ENCODE measurements around the gene AMOTL1. TPM values are rescaled to one million over a fixed set of nuclear protein-coding genes. Genes with fewer than 3 reads are reported as not detected.
A peak's percentile ranks its signal among the peaks of the same experiment; 100 is the strongest.

Gene AMOTL1
- total RNA-seq, 1 donor from 2014 or later = 4.8 TPM

DNA sequence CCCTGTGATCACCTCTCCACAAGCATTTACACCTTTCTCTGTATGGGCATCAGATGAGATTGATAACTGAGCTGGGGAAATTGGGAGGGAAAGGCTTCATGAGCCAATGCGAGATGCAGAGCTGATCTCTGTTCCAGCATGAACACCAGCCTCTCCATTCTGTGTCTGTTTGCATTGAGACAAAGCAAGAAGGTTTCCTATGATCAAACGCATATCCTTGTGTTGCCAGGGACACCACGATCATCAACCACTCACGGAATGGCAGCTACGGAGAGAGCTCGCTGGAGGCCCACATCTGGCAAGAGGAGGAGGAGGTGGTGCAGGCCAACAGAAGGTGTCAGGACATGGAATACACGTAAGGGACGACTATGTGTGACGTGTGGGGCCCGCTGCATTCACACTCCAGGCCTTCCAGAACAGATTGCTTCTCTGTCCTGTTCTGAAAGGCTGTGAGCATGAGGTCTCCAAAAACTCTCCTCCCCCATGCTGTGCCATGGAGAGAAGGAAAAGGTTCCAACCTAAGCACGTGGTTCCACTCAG, 96.4 kb downstream of the AMOTL1 start:
- no peak for DNase-seq (ENCODE audit: low spot score)
- no peaks in the 10 kb centered on the region for H3K9me3 Mint-ChIP-seq
- H3K27ac Mint-ChIP-seq = no peak overlapping the region
- H3K27me3 Mint-ChIP-seq (ENCODE audit: low read depth) = no peaks in the 10 kb centered on the region
- peaks cover 5% of the 10 kb centered on the region for H3K4me1 Mint-ChIP-seq (ENCODE audit: low read depth)
- H3K36me3 Mint-ChIP-seq (ENCODE audit: low read depth) = no peaks in the 10 kb centered on the region
- intact Hi-C loops (cut with micrococcal nuclease) = no loop called here
- no peak overlapping the region for H3K4me3 Mint-ChIP-seq (ENCODE audit: low read depth)

DNA sequence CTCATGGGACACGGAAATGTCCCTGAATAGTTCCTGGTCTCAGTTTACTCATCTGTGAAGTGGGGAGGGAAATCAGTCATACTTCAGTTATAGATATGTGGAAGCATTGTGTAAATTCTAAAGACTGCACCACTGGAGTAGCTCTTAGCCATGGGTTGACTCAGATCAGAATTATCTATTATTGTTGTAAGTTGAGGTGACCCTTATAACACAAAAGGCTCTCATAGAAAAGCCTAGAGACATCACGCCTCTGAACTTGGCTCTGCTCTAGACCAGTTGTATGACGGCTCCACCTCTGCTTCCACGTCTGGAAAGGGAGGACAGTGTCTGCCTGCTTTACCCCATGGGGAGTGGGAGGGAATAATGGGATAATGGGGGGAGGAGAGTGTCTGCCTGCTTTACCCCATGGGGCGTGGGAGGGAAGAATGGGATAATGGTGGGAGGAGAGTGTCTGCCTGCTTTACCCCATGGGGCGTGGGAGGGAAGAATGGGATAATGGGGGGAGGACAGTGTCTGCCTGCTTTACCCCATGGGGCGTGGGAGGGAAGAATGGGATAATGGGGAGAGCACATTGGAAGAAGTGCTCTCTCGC, 98.2 kb downstream of the AMOTL1 start:
- H3K36me3 Mint-ChIP-seq (ENCODE audit: low read depth) = no peaks in the 10 kb centered on the region
- intact Hi-C loops (cut with micrococcal nuclease) = no loop called here
- H3K27ac Mint-ChIP-seq = no peak overlapping the region
- H3K9me3 Mint-ChIP-seq = no peaks in the 10 kb centered on the region
- DNase-seq (ENCODE audit: low spot score) = no peak
- H3K27me3 Mint-ChIP-seq (ENCODE audit: low read depth) = peaks cover 1% of the 10 kb centered on the region
- no peak overlapping the region for H3K4me3 Mint-ChIP-seq (ENCODE audit: low read depth)
- H3K4me1 Mint-ChIP-seq (ENCODE audit: low read depth) = peaks cover 5% of the 10 kb centered on the region

DNA sequence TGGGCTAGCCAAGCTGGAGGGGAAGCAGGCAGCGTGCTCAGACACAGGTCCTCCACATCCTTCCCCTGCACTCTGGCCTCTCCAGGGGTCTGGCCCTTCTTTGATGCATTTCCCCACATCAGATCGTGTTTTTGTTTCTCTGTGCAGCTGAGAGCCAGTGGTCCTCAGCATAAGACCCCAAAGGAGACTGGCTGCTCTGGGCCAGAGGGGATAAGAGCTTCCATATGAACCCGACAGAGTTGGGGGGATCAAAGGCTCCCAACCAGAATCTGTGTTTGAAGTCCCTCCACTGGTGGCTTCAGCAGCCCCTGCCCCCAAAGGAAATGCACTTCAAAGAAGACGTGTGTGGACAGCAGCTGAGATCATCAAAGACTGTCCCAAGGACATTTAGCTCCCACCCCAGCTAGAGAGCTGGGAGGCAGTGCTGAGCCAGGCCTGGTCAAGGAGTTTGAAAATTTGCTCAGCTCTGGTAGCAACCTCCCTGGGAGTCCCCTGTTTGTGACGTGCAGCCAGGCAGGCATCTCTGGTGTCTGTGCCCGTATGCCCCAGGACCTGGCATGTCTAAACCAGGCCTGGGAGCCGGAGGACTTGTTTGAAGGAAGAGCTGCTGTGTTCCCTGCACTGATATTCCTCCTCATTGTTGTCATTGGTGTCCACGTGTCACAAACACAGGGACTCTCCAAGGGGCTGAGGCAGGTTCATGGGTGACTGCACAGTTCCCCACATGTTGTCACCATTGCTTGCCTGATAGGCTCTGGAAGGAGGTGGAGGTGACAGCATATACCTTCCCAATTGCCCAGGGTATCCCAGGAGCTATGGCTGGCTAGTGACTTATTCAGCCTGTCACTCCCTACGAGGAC, 99.0 kb downstream of the AMOTL1 start:
- Mint-ChIP-seq H3K27me3 (ENCODE audit: low read depth) (peaks cover 2% of the 10 kb centered on the region), H3K4me1 (ENCODE audit: low read depth) (peaks cover 7% of the 10 kb centered on the region)
- intact Hi-C loops (cut with micrococcal nuclease) = no loop called here

DNA sequence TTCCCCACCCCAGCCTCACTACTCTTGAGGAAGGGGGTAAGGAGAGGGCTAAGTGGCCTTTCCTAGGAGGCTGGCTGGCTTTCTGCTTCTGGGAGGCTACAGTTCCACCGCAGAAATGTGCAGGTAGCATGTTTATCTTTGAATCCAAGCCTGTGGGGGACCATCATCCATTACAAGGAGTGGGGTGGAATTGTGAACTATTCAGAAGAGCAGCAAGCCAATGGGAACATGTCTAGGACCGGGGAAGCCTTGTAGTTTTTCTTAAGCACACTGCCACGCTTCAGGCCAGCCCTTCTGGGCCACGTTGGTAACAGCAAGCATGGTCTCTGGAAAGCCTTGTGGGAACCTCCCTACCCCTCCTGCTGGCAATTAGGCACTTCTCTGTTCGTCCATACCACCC, 100.3 kb downstream of the AMOTL1 start:
- DNase-seq (ENCODE audit: low spot score) = no peak
- Mint-ChIP-seq H3K4me1 (ENCODE audit: low read depth) (peaks cover 2% of the 10 kb centered on the region), H3K27me3 (ENCODE audit: low read depth) (peaks cover 4% of the 10 kb centered on the region), H3K9me3 (no peaks in the 10 kb centered on the region), H3K27ac (no peak overlapping the region), H3K36me3 (ENCODE audit: low read depth) (no peaks in the 10 kb centered on the region), H3K4me3 (ENCODE audit: low read depth) (no peak overlapping the region)
- intact Hi-C loops (cut with micrococcal nuclease) = no loop called here

More for the DNA sequence above, 99.0 kb downstream of the AMOTL1 start:
- Mint-ChIP-seq H3K36me3 (ENCODE audit: low read depth) (no peaks in the 10 kb centered on the region), H3K9me3 (no peaks in the 10 kb centered on the region), H3K27ac (no peak overlapping the region), H3K4me3 (ENCODE audit: low read depth) (no peak overlapping the region)
- no peak for DNase-seq (ENCODE audit: low spot score)

DNA sequence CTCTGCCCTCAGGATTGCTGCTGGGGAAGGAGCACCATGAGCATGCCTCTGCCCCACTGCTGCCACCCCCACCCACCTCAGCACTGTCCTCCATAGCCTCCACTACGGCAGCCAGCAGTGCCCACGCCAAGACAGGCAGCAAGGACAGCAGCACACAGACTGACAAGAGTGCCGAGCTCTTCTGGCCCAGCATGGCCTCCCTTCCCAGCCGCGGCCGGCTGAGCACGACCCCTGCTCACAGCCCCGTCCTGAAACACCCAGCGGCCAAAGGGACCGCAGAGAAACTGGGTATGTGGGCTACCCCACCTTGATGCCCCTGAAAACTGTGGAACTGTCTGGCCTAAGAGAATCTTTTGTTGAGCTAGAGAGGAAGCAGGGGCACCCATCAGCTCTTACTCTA, 101.0 kb downstream of the AMOTL1 start:
- H3K4me3 Mint-ChIP-seq (ENCODE audit: low read depth) = no peak overlapping the region
- no peak overlapping the region for H3K27ac Mint-ChIP-seq
- peaks cover 4% of the 10 kb centered on the region for H3K27me3 Mint-ChIP-seq (ENCODE audit: low read depth)
- no peak for DNase-seq (ENCODE audit: low spot score)
- H3K4me1 Mint-ChIP-seq (ENCODE audit: low read depth) = peaks cover 2% of the 10 kb centered on the region
- intact Hi-C loops (cut with micrococcal nuclease) = no loop called here
- H3K36me3 Mint-ChIP-seq (ENCODE audit: low read depth) = no peaks in the 10 kb centered on the region
- no peaks in the 10 kb centered on the region for H3K9me3 Mint-ChIP-seq

DNA sequence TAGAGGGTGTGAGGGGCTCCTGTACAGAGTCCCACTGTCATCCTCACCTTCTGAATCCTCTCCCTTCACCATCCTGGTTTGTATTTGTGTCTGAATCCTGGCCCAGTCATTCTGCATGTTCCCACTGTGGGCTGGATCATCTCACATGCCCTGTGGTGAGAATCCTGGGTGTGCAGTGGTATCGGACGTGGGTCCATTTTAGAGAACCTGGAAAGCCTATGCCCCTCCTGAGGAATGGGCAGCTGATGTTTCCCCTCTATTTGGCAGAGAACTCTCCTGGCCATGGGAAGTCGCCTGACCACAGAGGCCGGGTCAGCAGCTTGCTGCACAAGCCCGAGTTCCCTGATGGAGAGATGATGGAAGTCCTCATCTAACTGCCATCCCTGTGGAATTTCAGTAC, 102.3 kb downstream of the AMOTL1 start:
- Mint-ChIP-seq H3K9me3 (no peaks in the 10 kb centered on the region), H3K4me3 (ENCODE audit: low read depth) (no peak overlapping the region), H3K27me3 (ENCODE audit: low read depth) (peaks cover 4% of the 10 kb centered on the region), H3K36me3 (ENCODE audit: low read depth) (no peaks in the 10 kb centered on the region), H3K27ac (no peak overlapping the region), H3K4me1 (ENCODE audit: low read depth) (peaks cover 7% of the 10 kb centered on the region)
- no peak for DNase-seq (ENCODE audit: low spot score)
- intact Hi-C loops (cut with micrococcal nuclease) = loop anchor here (10.0 kb wide), 1 partner anchor 326 kb away; the partner anchor contains the start of gene FUT4

DNA sequence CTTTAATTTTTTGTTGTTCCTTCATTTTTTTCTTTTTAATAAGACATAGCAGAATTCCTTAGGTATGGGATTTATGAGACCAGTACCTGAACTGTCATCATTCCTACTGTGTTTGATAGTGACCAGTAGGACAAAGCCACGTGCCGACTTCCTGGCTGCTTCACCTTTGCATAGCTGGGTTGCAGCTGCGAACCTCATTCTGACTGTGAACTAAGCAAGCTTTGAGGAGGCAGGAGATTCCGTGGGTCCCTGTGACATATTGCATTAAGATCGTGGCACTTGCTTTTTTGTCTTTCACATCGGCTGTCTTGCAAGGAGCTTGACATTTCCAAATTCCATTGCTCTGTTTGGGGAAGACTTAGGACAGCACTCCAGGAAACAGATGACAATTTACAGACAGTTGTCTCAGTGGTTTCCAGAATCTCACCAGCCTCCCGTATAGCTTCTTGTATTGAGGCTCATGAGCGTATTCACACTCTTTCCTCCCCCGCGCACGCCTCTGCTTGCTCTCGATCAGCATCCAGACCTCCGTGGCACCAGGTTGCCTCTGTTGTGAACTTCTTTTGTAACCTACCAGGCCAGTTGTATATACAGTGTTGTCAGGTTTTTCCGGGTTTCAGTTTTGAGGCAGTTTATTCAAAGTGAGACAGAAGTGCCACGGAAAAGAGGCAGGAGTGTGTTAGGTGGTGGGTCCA, 103.5 kb downstream of the AMOTL1 start:
- DNase-seq (ENCODE audit: low spot score) = no peak
- Mint-ChIP-seq H3K27ac (no peak overlapping the region), H3K4me3 (ENCODE audit: low read depth) (no peak overlapping the region), H3K36me3 (ENCODE audit: low read depth) (peaks cover 3% of the 10 kb centered on the region), H3K9me3 (no peaks in the 10 kb centered on the region), H3K4me1 (ENCODE audit: low read depth) (peaks cover 17% of the 10 kb centered on the region), H3K27me3 (ENCODE audit: low read depth) (peaks cover 4% of the 10 kb centered on the region)
- intact Hi-C loops (cut with micrococcal nuclease) = loop anchor here (10.0 kb wide), 1 partner anchor 327 kb away; the partner anchor contains the start of gene FUT4

DNA sequence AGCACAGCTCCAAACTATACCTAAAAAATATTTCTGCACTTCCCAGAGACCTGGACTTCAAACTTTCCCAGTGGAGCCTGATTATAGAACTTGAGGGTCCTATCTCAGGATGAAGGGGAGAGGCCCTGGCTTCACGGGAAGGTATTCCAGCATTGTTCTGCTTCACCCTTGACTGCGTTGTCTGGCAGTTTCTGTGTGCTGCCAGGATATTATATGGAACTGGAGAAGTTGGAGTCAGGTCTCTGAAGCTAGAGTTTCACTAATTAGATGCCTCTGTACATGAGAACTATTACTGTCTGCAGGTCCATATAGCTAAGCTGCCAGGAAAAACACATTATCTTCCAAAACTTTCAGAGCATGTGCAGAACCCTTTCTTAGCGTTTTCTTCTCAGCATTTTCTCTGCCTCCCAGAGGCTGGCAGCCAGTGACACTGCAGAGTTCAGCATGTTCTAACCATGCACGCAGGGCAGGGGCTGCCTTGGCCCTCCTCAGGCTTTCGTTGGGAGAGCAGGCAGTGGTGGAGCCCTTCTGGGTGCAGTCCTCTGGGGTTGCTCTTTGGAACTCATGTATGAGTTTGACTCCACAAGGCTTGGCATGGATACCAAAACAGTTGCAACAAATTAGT, 105.9 kb downstream of the AMOTL1 start:
- Mint-ChIP-seq H3K27ac (no peak overlapping the region), H3K9me3 (no peaks in the 10 kb centered on the region), H3K4me3 (ENCODE audit: low read depth) (no peak overlapping the region), H3K36me3 (ENCODE audit: low read depth) (peaks cover 6% of the 10 kb centered on the region), H3K27me3 (ENCODE audit: low read depth) (peaks cover 4% of the 10 kb centered on the region), H3K4me1 (ENCODE audit: low read depth) (peaks cover 30% of the 10 kb centered on the region)
- intact Hi-C loops (cut with micrococcal nuclease) = loop anchor here (10.0 kb wide), 1 partner anchor 329 kb away; the partner anchor contains the start of gene FUT4
- no peak for DNase-seq (ENCODE audit: low spot score)

DNA sequence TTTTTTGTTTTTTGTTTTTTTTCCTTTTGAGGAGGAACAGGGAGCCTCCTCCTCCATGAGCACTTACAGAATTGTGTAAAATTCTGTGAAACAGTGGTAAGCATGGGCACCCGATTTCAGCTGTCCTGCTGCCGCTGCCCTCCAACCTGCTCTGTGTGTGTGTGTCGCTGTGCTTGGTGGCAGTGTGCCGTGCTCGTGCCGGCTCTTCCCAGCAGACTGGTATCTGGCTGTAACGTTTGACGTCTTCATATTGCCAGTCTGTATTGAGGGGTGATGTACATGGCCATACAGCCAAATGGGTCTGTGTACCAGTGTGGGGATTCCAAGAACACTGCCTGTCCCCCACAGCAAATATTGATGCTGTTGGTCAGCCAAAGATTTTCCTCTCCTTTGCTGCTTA, 108.1 kb downstream of the AMOTL1 start:
- Mint-ChIP-seq H3K36me3 (ENCODE audit: low read depth) (peaks cover 6% of the 10 kb centered on the region), H3K4me1 (ENCODE audit: low read depth) (peaks cover 32% of the 10 kb centered on the region), H3K27ac (peak overlapping the region; percentile 89), H3K27me3 (ENCODE audit: low read depth) (peaks cover 2% of the 10 kb centered on the region), H3K4me3 (ENCODE audit: low read depth) (peak overlapping the region; percentile 63), H3K9me3 (no peaks in the 10 kb centered on the region)
- intact Hi-C loops (cut with micrococcal nuclease) = loop anchor here (2.0 to 10.0 kb wide), 3 partner anchors 89 to 331 kb away; partner anchors contain the start of genes CWC15, FUT4 and KDM4D
- DNase-seq (ENCODE audit: low spot score) = no peak

DNA sequence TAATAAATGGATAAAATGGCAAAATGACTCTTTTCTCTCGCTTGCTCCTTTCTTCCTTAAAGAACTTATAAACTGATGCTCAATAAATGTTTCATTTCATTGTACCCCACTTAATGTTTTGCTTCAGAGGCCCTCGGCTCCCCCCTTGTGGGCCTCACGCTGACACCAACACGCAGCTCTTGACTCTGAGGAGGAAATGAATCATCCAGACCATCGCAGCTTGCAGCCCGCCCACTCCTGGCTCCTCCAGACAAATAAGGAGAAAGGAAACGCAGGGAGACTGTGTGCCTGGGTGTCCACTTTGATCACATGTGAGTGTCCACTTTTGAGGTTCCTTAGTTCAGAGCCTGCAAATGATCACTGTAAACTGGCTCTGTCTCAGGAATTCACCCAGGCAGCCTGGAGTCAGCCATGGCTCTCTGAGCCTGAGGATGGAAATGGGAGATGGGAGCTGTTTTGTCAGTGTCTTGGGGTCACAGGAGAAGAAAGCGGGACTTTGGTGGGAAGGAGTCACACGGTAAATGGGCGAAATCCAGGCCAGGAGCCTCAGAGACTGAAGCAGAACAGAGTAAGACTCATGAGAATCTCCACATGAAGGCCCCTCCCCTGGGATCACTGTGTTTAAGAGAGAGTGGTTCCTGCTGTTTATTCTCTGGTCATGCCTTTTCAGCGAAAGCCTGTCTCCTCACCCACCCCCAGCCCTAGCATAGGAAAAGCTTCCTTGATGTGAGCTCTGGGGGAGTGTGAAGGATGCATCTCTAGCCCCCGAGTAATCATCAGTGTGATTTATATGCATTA, 108.7 kb downstream of the AMOTL1 start:
- intact Hi-C loops (cut with micrococcal nuclease) = loop anchor here (2.0 to 10.0 kb wide), 3 partner anchors 90 to 332 kb away; partner anchors contain the start of genes CWC15, FUT4 and KDM4D
- Mint-ChIP-seq H3K4me1 (ENCODE audit: low read depth) (peaks cover 31% of the 10 kb centered on the region), H3K27ac (peak overlapping the region; percentile 89), H3K9me3 (no peaks in the 10 kb centered on the region), H3K36me3 (ENCODE audit: low read depth) (peaks cover 6% of the 10 kb centered on the region), H3K4me3 (ENCODE audit: low read depth) (peak overlapping the region; percentile 63), H3K27me3 (ENCODE audit: low read depth) (peaks cover 2% of the 10 kb centered on the region)
- peak; percentile 43 for DNase-seq (ENCODE audit: low spot score)

DNA sequence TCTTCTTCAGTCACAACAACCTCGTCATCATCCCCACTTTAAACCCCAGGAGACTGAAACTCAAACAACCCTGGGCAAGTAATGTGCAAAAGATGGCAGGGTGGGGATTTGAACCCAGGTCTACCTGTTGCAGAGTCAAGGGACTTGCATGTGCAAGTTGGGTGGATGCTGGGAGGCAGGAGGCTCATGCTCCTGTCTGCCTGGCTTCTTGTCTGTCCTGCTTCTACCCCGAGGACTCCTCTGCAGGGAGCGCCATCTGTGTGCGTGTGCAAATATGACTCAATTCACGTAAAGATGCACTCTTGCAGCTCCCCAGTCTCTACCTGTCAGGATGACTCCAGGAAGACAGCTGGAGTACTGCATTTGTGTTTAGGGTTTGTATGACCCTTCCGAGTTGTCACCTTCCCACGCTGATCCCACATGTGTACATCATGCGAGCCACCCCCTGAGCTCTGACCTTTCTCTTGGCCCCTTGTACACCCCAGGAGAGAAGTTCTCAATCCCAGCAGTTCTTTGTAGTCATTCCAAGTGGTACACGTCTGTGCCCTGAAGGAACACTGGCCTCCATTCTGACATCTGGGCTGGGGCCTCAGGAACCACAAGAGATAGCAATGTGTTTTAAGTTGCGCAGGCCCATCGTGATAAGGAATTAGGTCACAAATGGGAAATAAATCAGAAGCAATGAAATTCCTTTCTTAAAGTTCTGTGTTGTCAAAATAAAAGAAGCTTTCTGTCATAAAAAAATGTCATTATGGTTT, 109.5 kb downstream of the AMOTL1 start:
- no peaks in the 10 kb centered on the region for H3K9me3 Mint-ChIP-seq
- H3K4me1 Mint-ChIP-seq (ENCODE audit: low read depth) = peaks cover 30% of the 10 kb centered on the region
- peaks cover 6% of the 10 kb centered on the region for H3K36me3 Mint-ChIP-seq (ENCODE audit: low read depth)
- intact Hi-C loops (cut with micrococcal nuclease) = loop anchor here (2.0 to 10.0 kb wide), 3 partner anchors 91 to 333 kb away; partner anchors contain the start of genes CWC15, FUT4 and KDM4D
- H3K4me3 Mint-ChIP-seq (ENCODE audit: low read depth) = no peak overlapping the region
- no peak for DNase-seq (ENCODE audit: low spot score)
- peak overlapping the region; percentile 89 for H3K27ac Mint-ChIP-seq
- H3K27me3 Mint-ChIP-seq (ENCODE audit: low read depth) = no peaks in the 10 kb centered on the region

Measured in activated T-helper 2 cell treated with anti-CD3 and anti-CD28 coated beads, Interferon-gamma antibody, Interleukin-2, Interleukin-4, amounts not matched to agents 10 μg/mL and 5 μg/mL and 100 μg/mL, durations not matched to agents 14 hours and 24 hours and 36 hours (primary cell).